HepG2 (cell line): Measurements from ENCODE around the gene OR4D9. TPM values are rescaled to one million over a fixed set of nuclear protein-coding genes. Genes with fewer than 3 reads are reported as not detected.

Source experiments
- ASH2L ChIP-seq: fragments of 300-600, 200-600 bp; sonication (generic); IDR thresholded peaks from 2 replicates; pipeline ENCODE4 v1.7.0; 2017; ENCODE audit warnings: low read depth, mild to moderate bottlenecking, moderate library complexity, mixed read lengths, low read length; ENCODE audit not compliant: insufficient read length
- HDAC6 ChIP-seq: fragments of 200-600 bp; sonication (generic); IDR thresholded peaks from 2 replicates; pipeline ENCODE4 v1.7.0; 2017; ENCODE audit warnings: mild to moderate bottlenecking, antibody characterized with exemption, low read length, low read depth
- ISL2 ChIP-seq: sonication (generic); formaldehyde crosslinking; IDR thresholded peaks from 2 replicates; pipeline ENCODE4 v1.5.0; 2020; ENCODE audit warnings: missing genetic modification reagents
- MTF1 ChIP-seq: sonication (generic); formaldehyde crosslinking; IDR thresholded peaks from 2 replicates; pipeline ENCODE4 v1.5.0; 2020; ENCODE audit warnings: missing genetic modification reagents
- NCOR1 ChIP-seq: fragments of 200-600 bp; sonication (generic); IDR thresholded peaks from 2 replicates; pipeline ENCODE4 v1.7.0; 2017; ENCODE audit warnings: antibody characterized with exemption, low read length, borderline replicate concordance
- RFX1 ChIP-seq: fragments of 450-650 bp; IDR thresholded peaks from 2 replicates; pipeline ENCODE4 v1.6.1; 2017
- RFX3 ChIP-seq: IDR thresholded peaks from 2 replicates; pipeline ENCODE4 v1.6.1; 2016; ENCODE audit warnings: missing biosample characterization, missing genetic modification reagents
- ZBTB3 ChIP-seq: sonication (generic); formaldehyde crosslinking; IDR thresholded peaks from 2 replicates; pipeline ENCODE4 v1.4.0; 2020; ENCODE audit warnings: low read depth, mild to moderate bottlenecking, moderate library complexity, missing genetic modification reagents, borderline replicate concordance
- ZFP91 ChIP-seq: sonication (generic); formaldehyde crosslinking; IDR thresholded peaks from 2 replicates; pipeline ENCODE4 v1.9.0; 2022; ENCODE audit warnings: missing genetic modification reagents, mild to moderate bottlenecking, borderline replicate concordance
- ZNF326 ChIP-seq: sonication (generic); formaldehyde crosslinking; IDR thresholded peaks from 2 replicates; pipeline ENCODE4 v1.4.0; 2020; ENCODE audit warnings: missing genetic modification reagents, borderline replicate concordance
- ZNF431 ChIP-seq: sonication (generic); formaldehyde crosslinking; IDR thresholded peaks from 2 replicates; pipeline ENCODE4 v1.9.0; 2022; ENCODE audit warnings: missing genetic modification reagents, low read depth, mild to moderate bottlenecking, borderline replicate concordance
- ZNF512B ChIP-seq: sonication (generic); formaldehyde crosslinking; IDR thresholded peaks from 2 replicates; pipeline ENCODE4 v1.5.1; 2020; ENCODE audit warnings: missing genetic modification reagents, mild to moderate bottlenecking, borderline replicate concordance
- ZNF780A ChIP-seq: sonication (generic); formaldehyde crosslinking; IDR thresholded peaks from 2 replicates; pipeline ENCODE4 v1.8.0; 2022; ENCODE audit warnings: mild to moderate bottlenecking, missing genetic modification reagents, moderate library complexity
- ZSCAN9 ChIP-seq: IDR thresholded peaks from 2 replicates; pipeline ENCODE4 v1.6.1; 2016; ENCODE audit warnings: borderline replicate concordance
- polyA plus RNA-seq, 8 experiments: library from polyadenylated mRNA; depleted of rRNA in 3 of 8; stranded (reverse) in 7 of 8; unstranded in 1 of 8; fragments of >200 nt; fragmentation: Illumina TruSeq in 4 of 8; extraction: Trizol in 4 of 8; gene quantifications; 2 replicates each; pipeline versions ENCODE4 v1.2.1 to v1.2.3, GENCODE V29; 2011 to 2016; ENCODE audit warnings: low read depth in 4 of 8, missing spikeins in 1 of 8, mixed read lengths in 1 of 8; ENCODE audit not compliant: insufficient read depth in 1 of 8
- total RNA-seq, 5 experiments: library from RNA; depleted of rRNA; stranded (reverse); fragments of >200 nt; fragmentation: Illumina TruSeq; extraction: Trizol; gene quantifications; 2 replicates each; pipeline ENCODE4 v1.2.3, GENCODE V29; 2016; ENCODE audit warnings: low read depth in 1 of 5
- TF ChIP-seq, protein P1 (sequence below), 2 experiments: IDR thresholded peaks; 2 replicates each; pipeline ENCODE4 v1.6.1; 2011 to 2012; ENCODE audit warnings: low read length in 2 of 2, borderline replicate concordance in 1 of 2, low read depth in 1 of 2, mild to moderate bottlenecking in 1 of 2, moderate library complexity in 1 of 2
- TF ChIP-seq, protein P2 (sequence below): sonication (generic); formaldehyde crosslinking; IDR thresholded peaks from 2 replicates; pipeline ENCODE4 v1.5.0; 2020; ENCODE audit warnings: missing genetic modification reagents, mild to moderate bottlenecking, borderline replicate concordance
- TF ChIP-seq, protein P3 (sequence below): sonication (generic); formaldehyde crosslinking; IDR thresholded peaks from 2 replicates; pipeline ENCODE4 v1.5.1; 2020; ENCODE audit warnings: missing genetic modification reagents, mild to moderate bottlenecking, borderline replicate concordance

Gene OR4D9
- total and polyA plus RNA-seq, 2 of the 13 experiments (the other 11 are each of a cell fraction or from before 2014, with no cell fraction given): not detected

DNA sequence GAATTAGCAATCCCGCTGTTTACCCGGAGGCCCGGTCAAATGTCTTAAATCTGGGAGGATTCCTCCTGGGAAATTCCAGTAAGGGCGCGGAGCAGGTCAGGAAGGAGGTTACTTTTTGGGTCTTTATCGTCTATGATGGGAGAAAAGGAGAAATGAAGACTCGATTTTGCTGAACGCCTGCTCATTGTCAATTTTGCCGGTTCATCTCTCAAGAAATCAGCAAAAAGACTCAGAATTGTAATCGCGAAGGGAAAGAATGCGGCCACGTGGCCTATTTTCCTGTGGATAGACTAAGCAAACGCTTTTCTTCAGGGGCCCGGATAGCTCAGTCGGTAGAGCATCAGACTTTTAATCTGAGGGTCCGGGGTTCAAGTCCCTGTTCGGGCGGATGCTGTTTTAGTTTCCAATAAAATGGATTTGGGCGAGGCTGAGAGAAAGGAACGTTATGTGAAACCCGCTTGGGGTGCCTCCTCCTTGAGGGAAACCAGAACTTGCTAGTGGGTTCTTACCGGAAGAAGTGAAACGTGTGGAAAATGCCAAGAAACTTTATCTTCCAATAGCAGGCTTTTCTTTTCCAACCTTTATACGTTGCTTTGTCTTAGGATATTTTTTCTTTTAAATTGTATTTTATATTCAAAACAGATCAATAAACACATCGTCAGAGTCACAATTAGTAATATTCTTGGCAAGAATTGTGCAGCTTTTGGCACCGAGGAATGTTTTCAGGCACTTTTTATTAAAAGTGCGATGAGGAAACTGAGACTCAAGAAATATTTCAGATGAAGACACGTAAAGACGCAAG is 45.0 kb downstream of the OR4D9 start (continued):
- TF ChIP-seq, protein P1, sequence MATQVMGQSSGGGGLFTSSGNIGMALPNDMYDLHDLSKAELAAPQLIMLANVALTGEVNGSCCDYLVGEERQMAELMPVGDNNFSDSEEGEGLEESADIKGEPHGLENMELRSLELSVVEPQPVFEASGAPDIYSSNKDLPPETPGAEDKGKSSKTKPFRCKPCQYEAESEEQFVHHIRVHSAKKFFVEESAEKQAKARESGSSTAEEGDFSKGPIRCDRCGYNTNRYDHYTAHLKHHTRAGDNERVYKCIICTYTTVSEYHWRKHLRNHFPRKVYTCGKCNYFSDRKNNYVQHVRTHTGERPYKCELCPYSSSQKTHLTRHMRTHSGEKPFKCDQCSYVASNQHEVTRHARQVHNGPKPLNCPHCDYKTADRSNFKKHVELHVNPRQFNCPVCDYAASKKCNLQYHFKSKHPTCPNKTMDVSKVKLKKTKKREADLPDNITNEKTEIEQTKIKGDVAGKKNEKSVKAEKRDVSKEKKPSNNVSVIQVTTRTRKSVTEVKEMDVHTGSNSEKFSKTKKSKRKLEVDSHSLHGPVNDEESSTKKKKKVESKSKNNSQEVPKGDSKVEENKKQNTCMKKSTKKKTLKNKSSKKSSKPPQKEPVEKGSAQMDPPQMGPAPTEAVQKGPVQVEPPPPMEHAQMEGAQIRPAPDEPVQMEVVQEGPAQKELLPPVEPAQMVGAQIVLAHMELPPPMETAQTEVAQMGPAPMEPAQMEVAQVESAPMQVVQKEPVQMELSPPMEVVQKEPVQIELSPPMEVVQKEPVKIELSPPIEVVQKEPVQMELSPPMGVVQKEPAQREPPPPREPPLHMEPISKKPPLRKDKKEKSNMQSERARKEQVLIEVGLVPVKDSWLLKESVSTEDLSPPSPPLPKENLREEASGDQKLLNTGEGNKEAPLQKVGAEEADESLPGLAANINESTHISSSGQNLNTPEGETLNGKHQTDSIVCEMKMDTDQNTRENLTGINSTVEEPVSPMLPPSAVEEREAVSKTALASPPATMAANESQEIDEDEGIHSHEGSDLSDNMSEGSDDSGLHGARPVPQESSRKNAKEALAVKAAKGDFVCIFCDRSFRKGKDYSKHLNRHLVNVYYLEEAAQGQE (IDR thresholded peaks at IDR 0.05; ENCODE audit: borderline replicate concordance in 1 of 2, low read depth in 1 of 2, low read length in 2 of 2): 0 out of 4 replicates have a peak, but pooled peaks of 1 of the 2 experiments have one; percentile 58
- TF ChIP-seq ISL2 (CRISPR knock-in tag) (peak; percentile 24; the same call in 1 of the 2 replicates), MTF1 (CRISPR knock-in tag) (no peak), RFX3 (CRISPR knock-in tag) (no peak), ZBTB3 (CRISPR knock-in tag) (no peak; the same call in 1 of the 2 replicates), ZNF431 (no peak), ZNF512B (CRISPR knock-in tag) (peak; percentile 67; the same call in 1 of the 2 replicates), NCOR1 (peak; percentile 73; the same call in 1 of the 2 replicates), ZFP91 (CRISPR knock-in tag) (no peak), RFX1 (no peak), ZNF780A (CRISPR knock-in tag) (no peak), ZSCAN9 (CRISPR knock-in tag) (no peak), HDAC6 (no peak), ASH2L (peak; percentile 81), ZNF326 (no peak)
- TF ChIP-seq, protein P2, sequence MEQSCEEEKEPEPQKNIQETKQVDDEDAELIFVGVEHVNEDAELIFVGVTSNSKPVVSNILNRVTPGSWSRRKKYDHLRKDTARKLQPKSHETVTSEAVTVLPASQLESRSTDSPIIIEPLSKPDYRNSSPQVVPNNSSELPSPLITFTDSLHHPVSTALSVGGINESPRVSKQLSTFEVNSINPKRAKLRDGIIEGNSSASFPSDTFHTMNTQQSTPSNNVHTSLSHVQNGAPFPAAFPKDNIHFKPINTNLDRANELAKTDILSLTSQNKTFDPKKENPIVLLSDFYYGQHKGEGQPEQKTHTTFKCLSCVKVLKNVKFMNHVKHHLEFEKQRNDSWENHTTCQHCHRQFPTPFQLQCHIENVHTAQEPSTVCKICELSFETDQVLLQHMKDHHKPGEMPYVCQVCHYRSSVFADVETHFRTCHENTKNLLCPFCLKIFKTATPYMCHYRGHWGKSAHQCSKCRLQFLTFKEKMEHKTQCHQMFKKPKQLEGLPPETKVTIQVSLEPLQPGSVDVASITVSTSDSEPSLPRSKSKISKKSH: no peak
- TF ChIP-seq, protein P3, sequence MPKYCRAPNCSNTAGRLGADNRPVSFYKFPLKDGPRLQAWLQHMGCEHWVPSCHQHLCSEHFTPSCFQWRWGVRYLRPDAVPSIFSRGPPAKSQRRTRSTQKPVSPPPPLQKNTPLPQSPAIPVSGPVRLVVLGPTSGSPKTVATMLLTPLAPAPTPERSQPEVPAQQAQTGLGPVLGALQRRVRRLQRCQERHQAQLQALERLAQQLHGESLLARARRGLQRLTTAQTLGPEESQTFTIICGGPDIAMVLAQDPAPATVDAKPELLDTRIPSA: no peak
